ACHN (cell line): ENCODE results near the gene BHLHE23.
"Not testable (repeated sequence)": the region's sequence is repeated elsewhere in the genome, so short reads cannot be mapped to it uniquely, and the experiment has no call there.

Experiments
- DNase-seq: peaks from one replicate; pipeline ENCODE4 v3.0.0-alpha.2; 2015
- in situ Hi-C: cut with HindIII; loops from 2 replicates; pipeline ENCODE4 v1.10.0; 2017; ENCODE audit warnings: low sequenced_read_pairs, low pct_ligation_motif_present, low pct_unique_long_range_greater_than_20kb

The BHLHE23 gene

DNA sequence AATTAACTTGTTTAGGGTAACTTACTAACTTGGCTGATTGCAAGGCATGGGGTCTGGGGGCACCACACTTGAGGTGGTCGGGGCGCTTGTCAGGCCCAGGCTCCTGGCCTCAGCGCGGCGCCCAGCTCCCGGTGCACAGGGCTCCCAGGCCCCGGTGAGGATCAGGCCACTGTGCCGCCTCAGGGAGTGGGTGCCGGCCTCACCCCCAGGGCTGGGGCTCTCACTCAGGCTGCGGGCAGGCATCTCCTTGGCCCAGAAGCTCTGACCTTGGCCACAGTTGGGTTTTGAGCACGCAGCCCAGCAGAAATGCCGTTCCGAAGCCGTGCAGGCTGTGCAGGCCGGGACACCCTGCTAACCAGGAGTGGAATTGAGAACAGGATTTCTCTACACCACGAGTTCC is 37.8 kb upstream of the BHLHE23 start:
- in situ Hi-C loops, result no loop called here
- no peak for DNase-seq

DNA sequence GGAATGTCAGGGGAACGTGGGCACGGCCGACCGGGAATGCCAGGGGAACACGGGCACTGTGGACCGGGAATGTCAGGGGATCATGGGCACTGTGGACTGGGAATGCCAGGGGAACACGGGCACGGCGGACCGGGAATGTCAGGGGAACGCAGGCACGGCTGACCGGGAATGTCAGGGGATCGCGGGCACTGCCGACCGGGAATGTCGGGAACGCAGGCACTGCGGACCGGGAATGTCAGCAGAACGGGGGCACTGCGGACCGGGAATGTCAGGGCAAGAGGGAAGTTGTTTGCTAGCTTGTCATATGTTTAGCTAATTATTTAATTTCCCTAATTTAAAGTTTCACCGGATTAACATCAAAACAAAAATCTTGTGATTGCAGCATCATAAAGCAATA is 37.4 kb upstream of the BHLHE23 start:
- in situ Hi-C loops, result no loop called here
- DNase-seq, result no peak

DNA sequence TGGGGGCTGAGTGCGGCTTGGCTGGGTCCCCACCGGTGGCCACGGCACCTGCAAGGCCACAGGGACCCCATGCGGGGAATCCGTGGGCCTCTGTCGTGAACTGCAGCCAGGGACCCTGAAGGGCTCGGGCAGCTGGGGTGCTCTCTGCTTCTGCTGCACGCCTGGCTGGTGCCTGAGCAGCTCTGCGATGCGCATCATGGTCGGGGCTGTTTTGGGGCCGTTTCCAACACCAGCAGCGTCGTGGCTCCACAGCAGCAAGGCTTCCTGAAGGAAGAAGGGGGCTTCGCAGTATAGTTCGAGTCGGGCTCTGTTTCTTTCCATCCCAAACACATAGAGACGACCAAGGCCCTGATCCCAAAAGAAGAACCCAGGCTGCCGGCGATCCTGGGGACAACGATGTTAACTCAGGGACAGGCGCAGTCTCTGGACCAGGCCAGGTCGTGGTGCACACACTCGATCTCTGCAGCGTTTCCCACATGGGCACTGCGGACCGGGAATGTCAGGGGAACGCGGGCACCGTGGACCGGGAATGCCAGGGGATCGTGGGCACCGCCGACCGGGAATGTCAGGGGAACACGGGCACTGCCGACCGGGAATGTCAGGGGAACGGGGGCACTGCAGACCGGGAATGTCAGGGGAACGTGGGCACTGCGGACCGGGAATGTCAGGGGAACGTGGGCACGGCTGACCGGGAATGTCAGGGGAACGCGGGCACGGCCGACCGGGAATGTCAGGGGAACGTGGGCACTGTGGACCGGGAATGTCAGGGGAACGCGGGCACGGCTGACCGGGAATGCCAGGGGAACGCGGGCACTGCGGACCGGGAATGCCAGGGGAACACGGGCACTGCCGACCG is 36.8 kb upstream of the BHLHE23 start:
- in situ Hi-C loops, result no loop called here
- DNase-seq, result no peak

DNA sequence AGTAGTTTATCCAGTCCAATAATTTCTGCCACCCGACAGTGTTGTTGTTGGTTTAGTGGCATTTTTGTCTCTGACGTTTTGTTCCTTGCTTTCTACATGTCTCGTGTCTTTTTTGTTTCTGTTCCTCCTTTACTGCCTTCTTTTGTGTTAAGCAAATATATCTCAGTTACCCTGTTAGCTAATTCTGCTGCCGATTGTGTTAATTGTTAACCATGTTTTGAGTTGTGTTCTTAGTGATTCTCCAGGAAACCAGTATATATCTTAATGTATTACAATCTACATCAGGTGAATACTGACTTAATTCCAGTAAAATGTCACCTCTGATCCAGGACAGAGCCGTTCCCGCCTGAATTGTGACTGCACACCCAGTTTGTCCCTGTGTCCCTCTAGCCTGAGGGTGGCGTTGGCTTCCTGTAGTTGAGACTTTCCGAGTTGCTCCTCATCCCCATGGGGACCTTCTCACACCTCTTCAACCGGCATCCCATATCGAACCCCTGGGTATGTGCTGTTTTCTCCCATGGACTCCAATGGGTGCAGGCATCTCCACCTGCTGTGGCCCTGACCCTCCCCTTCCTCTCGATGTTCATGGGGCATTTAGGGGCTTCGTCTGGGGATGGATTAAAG is 35.8 kb upstream of the BHLHE23 start:
- in situ Hi-C loops, result no loop called here
- DNase-seq, result no peak

DNA sequence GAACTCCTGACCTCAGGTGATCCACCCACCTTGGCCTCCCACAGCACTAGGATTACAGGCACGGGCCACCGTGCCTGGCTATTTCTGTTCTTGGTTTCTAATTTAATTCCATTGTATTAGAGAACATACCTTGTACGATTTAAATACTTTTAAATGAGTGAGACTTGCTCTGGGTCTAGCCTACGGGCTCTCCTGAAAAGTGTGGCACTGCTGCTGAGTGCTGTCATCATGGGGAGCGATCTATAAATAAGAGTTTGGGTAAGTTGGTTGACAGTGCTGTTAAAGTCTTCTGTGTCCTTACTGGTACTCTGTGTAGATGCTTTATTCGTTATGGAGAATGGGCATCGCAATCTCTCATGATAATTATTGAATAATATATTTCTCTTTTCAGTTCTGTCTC is 35.0 kb upstream of the BHLHE23 start:
- in situ Hi-C loops, result no loop called here
- DNase-seq, result no peak

DNA sequence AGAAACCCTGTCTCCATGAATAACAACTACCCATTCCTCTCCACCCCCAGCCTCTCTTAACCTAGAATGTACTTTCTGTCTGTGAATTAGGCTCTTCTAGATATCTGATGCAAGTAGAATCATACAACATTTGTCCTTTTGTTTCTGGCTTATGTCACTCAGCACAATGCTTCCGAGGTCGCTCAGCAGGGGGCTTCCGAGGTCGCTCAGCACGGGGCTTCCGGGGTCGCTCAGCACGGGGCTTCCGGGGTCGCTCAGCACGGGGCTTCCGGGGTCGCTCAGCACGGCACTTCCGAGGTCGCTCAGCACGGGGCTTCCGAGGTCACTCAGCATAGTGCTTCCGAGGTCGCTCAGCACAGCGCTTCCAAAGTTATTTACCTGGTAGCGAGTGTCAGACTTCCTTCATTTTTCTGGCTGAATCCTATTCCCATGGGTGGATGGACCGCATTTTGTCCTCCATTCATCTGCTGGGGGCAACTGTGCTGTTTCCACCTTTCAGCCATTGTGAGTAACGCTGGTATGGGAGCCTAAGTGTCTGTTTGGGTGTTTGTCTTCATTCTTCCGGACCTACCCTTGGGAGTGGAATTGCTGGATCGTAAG is 31.0 kb upstream of the BHLHE23 start:
- in situ Hi-C loops, result no loop called here
- DNase-seq, result no peak

DNA sequence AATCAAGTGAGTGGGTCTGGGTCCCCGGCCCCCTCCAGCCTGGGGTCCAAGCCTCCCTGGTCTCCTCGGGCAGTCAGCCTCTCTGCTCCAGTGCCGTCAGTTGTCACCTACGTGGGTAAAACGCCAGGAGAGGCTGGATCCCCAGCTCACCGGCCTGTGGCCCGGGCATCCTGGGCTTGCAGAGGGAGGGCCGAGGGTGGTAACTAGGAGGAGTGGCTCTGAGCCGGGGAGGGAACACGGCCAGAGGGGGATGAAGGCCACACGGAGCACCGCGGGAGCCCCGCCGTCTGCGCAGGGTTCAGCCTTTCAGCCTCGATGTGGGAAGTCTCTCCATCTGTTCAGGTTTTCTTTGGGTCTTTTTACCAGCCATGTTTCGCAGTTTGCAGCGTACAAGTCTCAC is 29.5 kb upstream of the BHLHE23 start:
- in situ Hi-C loops, result no loop called here
- no peak for DNase-seq

DNA sequence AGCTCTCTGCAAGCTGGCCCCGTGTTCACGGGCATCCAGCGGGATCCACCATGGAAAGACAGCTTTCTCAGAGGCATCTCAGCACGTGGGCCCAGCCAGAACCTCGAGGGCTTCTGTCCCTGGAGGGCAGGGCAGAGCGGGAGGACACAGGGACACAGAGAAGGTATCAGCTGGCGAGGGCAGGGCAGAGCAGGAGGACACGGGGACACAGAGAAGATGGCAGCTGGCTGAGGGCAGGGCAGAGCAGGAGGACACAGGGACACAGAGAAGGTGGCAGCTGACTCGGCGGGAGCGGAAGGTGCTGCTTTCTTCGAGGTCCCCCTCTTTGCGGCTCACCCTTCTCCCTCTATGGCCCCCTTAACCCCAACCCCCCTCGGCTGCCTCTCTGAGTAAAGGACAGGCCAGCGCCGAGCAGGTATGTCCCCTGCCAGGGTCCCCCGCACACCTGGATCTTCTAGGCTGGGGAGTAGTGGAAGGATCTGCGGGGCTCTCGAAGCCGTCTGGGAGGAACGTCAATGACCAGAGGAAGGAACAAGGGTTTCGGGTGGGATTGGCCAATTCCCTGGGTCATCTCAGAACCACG is 28.9 kb upstream of the BHLHE23 start:
- in situ Hi-C loops, result no loop called here
- DNase-seq, result no peak

DNA sequence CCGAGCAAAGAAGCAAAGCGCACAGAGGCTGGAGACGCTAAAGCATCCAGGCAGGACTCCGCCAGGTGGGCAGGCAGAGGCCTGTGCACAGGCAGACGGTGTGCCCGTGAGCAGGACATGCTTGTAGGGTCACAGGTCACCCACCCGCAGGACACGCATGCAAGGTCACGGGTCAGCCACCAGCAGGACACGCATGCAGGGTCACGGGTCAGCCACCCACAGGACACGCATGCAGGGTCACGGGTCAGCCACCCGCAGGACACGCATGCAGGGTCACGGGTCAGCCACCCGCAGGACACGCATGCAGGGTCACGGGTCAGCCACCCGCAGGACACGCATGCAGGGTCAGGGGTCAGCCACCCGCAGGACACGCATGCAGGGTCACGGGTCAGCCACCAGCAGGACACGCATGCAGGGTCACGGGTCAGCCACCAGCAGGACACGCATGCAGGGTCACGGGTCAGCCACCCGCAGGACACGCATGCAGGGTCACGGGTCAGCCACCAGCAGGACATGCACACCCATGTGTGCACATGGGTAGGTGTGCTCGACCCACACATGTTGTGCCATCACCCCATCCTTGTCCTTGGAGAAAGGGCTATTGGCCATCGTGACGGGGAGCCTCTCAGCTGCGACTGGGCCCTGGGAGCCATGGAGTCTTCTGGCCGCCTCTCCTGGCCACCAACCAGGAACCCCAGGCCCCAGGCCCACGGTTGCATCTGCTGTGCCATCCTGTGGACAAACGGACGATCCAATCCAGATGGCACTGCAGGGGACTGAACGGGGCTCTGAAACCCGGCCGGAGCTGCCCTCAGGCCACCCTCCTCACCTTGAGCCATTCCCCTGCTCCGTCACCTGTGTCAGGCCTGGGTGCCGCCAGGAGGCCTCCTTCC is 28.2 kb upstream of the BHLHE23 start:
- DNase-seq, in situ Hi-C loops: not testable (repeated sequence)

DNA sequence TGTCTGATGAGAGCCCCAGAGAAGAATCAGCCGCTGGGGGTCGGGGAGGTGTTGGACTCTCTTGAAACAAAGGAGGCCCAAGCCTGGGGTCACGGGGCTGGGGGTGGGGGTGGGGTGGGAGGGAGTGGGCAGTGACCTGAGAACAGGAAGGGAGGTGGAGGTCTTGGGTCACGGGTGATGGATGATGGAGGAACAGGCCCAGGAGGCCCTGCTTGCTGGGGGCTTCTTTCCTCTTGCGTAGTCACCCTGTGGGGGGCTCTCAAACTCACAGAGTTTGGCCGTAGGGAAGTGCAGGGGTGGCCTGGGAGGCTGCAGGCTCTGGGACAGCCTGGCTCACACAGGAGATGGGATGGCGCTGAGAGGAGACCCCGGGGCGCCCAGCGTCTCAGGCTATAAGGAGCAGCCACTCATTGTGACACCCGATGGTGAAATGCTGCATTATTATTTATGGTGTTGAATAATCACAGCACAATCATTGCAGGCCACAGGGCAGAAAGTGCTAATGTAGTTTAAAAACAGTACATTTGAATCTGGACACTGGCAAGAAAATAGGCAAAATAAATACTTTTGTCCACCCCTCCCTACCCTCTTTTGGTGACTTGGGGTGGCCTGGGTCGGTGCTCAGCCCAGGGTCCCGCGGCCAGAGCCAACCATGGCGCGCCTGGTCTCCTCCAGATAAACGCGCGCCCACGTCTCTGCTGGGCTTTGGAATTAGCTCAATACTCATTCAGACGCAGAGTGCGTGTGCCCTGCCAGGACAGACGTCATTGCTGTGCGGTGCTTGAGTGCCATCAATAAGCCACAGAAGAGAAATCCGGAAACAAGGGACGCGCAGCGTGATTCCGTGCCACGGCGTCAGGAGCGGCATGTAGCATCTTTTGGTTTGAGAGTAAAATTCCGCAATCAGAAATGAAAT is 27.3 kb upstream of the BHLHE23 start:
- in situ Hi-C loops, result no loop called here

DNA sequence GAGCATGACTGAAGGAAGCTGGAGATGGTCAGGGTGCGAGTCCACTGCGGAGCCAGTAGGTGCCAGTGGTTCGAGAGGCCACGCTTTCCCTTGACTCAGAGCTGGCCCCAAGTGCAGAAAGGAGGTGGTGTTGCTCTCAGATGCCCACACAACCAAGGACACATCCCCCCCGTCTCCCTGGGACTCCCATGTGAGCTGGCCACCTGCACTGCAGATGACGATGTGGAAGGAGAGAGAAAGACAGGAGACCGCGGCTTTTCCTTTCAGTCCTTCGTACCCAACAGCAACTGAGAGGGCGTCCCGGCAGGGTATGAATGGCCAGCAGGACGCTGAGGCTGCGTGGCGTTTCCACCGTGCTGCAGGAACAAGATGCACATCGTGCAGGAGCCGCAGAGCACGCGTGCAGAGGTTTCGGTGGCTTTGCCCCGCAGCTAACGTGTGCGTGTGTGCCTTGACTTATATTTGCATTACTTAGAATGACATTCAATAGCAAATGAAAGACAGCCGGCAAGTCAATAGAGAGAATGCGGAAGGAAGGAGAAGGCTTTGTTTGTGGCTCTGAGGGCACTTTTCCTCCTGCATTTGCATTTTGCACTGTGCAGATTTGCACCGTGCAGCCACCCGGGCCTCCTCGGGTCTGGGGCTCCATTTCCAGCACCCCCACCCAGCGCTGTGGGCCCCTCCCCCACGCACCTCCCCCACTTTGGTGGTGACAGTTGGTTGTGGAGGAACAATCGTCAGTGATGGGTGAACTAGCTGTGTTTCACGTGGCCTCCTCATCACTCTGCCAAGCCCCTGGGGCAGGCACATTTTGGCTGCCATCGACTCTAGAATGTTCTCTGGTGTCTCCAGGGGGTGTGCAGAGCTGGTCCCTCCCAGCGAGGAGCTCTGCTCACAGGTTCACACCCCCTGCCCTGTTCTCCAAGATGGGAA is 26.4 kb upstream of the BHLHE23 start:
- no peak for DNase-seq
- in situ Hi-C loops, result no loop called here

More for the DNA sequence above, 27.3 kb upstream of the BHLHE23 start:
- no peak for DNase-seq

DNA sequence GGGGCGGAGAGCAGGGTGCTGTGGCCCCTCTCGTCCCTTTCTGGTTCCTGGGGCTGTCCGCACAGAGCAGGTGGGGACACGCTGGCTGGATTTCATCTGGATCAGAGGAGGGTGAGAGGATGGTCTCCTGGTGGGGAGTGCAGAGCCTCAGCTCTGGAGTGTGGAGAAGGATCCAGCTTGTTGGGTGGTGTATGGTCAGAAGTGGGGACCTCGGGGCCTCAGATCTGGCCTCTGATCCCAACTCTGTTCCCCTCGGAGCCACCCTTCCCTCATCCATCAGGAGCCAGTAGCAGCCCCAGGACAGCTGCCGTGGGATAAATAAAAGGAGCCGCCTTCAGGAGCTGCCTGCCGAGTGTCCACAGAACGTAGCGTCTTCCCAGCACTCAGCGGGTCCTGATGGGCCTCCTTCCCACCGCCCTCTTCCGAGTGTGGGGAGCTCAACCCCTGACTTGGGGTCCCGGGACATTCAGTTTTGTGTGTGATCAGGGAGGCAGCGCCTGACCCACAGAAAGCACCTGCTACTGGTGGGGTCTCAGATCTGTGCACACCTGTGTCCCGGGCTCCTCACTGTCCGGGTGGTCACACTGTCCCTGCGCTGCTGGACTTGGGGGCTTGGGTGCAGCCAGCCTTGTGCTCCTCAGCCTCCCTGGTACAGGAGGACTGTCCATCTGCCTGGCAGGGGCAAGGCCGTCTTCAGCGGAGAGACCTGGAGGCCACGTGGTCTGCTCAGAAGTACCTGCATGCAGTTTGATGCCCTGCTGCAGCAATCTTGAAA is 25.4 kb upstream of the BHLHE23 start:
- in situ Hi-C loops, result no loop called here

DNA sequence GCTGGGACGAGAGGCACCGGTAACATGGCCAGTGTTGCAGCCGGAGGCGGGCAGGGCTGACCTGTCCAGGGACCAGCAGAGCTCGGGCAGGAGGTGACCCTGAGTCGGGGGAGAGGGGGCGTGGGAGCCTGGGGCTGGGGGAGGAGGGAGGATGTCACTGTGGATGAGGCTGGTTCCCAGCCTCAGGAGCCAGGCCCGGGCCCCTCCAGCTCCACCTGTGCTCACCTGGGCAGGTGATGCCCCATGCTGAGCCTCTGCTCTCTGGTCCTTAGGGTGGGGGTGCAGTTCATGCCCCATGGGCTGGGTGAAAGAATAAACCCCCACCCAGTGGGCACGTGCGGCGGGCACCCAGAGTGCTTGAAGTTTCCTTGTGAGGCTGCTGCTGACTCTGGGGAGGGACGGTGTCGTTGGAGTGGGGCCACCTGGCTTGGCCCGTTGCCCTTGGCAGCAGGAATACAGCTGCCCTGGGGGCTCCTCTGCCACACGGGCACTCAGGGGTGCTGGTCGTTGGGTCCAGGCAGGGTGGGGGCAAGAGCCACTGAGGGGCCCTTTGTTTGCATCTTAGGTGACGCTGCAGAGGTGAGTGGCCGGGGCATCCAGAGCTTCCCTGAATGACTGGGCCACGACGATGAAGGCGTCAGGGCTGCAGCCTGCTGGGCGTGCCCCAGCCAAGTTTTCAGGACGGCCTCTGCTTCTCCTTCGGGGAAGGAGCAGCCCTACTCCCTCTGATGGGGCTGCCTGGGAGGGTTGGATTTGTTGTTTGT is 24.7 kb upstream of the BHLHE23 start:
- in situ Hi-C loops, result no loop called here
- DNase-seq, result no peak

More for the DNA sequence above, 25.4 kb upstream of the BHLHE23 start:
- DNase-seq, result no peak

DNA sequence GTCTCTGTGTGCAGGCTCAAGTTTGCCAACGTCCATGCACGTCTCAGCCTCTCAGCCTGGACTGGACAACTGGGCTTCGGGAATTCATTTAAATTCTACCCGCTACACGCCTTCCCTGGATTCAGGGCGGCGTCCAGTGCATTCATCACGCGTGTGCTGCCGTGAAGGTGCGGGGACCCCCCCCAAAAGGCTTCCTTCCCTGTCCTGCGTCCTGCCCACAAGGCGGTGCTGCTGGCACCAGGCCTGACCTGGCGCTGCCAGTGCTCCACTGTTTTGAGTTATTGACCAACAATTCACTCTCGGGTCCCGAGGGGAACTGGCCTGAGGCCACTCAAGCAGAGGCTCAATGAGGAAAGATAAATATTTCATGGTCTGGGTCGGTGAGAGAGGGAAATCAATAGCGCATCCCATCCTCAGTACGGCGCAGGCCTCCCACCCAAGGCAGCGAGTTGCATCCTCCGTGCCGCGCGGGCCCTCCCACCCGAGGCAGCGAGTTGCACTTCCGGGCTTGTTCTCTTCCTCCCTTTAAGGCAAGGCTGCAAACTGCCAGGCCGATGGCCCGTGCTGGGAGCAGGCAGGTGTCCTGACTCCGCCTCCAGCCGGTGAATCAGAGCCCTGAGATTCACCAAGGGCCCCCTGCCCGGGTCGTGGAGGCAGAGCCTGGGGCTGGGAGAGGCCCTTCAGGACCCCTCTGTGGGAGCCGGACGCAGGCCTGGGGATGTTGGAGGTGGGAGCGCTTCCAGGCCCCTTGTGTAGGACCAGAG is 22.8 kb upstream of the BHLHE23 start:
- no peak for DNase-seq
- in situ Hi-C loops, result no loop called here
